Erythroblast (primary cell): Measurements from ENCODE around the gene NAP1L5.

ENCODE experiments used
- GATA1 ChIP-seq: IDR thresholded peaks from 2 replicates; pipeline ENCODE4 v1.6.1; 2011; ENCODE audit warnings: low read depth, mild to moderate bottlenecking, control low read depth, low read length, moderate library complexity
- POLR2A ChIP-seq: IDR thresholded peaks from 2 replicates; pipeline ENCODE4 v1.6.1; 2011; ENCODE audit warnings: mild to moderate bottlenecking, low read length

DNA sequence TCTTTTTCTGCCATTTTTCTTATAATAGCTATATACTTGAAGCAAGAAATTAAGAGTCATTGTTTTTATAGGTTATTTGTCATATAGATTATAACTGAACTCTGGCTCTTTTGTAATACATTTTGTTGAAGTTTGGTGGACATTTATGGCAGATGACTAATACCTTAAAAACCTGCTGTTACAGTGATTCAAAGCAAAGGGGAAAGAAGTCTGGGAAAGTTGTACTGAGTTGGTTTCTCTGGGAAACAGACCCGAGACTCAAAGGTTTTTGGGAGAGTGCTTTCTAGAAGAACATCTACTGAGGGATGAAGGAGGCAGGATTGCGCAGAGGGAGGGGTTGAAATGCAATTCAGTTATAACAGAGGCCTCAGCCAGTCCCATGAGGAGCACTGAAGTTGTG lies 35.9 kb downstream of the NAP1L5 start:
- TF ChIP-seq POLR2A (no peak), GATA1 (no peak)
